Right lung (tissue), 10 donors: ENCODE data around the gene PCF11. TPM values are rescaled to one million over a fixed set of nuclear protein-coding genes. Genes with fewer than 3 reads are reported as not detected.
"Not testable (repeated sequence)": the region's sequence is repeated elsewhere in the genome, so short reads cannot be mapped to it uniquely, and the experiment has no call there.

Source experiments
- DNase-seq, 2 donors: peaks; one replicate each; pipeline ENCODE4 v3.0.0-alpha.2; 2013
- long read RNA-seq, 8 donors: transcript quantifications; one replicate each; lab custom pipeline, GENCODE V29; 2026
- polyA plus RNA-seq, 5 donors: library from polyadenylated mRNA; unstranded; fragments of 120-200 nt; gene quantifications; one replicate each; pipeline versions ENCODE4 v1.2.1 to v1.2.3, GENCODE V29; 2013; ENCODE audit warnings: inconsistent platforms in 1 of 5, low replicate concordance in 1 of 5; ENCODE audit not compliant: insufficient read length in 5 of 5, insufficient read depth in 1 of 5

Gene PCF11
- polyA plus RNA-seq: 10 to 100 TPM; 61.6 to 91.5 (median 82.2) TPM
- long read RNA-seq, donor 1, transcript PCF11-207 (1 exons, 1,720 nt): major isoform, 32 of 40 reads
- long read RNA-seq, donor 1, partial matches to known transcripts: 8 of 40 reads
- long read RNA-seq, donor 1, other reads (novel, unspliced or antisense): 0 of 40 reads
- long read RNA-seq, donor 2, transcript PCF11-207 (1 exons, 1,720 nt): major isoform, 6 of 8 reads
- long read RNA-seq, donor 2, partial matches to known transcripts: 0 of 8 reads
- long read RNA-seq, donor 2, other reads (novel, unspliced or antisense): 0 of 8 reads
- long read RNA-seq, donor 3, transcript PCF11-207 (1 exons, 1,720 nt): major isoform, 15 of 21 reads
- long read RNA-seq, donor 3, partial matches to known transcripts: 6 of 21 reads
- long read RNA-seq, donor 3, other reads (novel, unspliced or antisense): 0 of 21 reads
- long read RNA-seq, donor 4, transcript PCF11-207 (1 exons, 1,720 nt): major isoform, 11 of 11 reads
- long read RNA-seq, donor 4, partial matches to known transcripts: 0 of 11 reads
- long read RNA-seq, donor 4, other reads (novel, unspliced or antisense): 0 of 11 reads
- long read RNA-seq, donor 5, transcript PCF11-207 (1 exons, 1,720 nt): major isoform, 23 of 41 reads
- long read RNA-seq, donor 5, partial matches to known transcripts: 18 of 41 reads
- long read RNA-seq, donor 5, other reads (novel, unspliced or antisense): 0 of 41 reads
- long read RNA-seq, donor 6, full-length matches to known transcripts: 9 of 20 reads
- long read RNA-seq, donor 6, partial matches to known transcripts: 11 of 20 reads
- long read RNA-seq, donor 6, other reads (novel, unspliced or antisense): 0 of 20 reads
- long read RNA-seq, donor 7, full-length matches to known transcripts: 10 of 10 reads
- long read RNA-seq, donor 7, partial matches to known transcripts: 0 of 10 reads
- long read RNA-seq, donor 7, other reads (novel, unspliced or antisense): 0 of 10 reads
- long read RNA-seq, donor 8, partial matches to known transcripts: 0 of 4 reads
- long read RNA-seq, donor 8, other reads (novel, unspliced or antisense): 0 of 4 reads

- no peak for DNase-seq
Measured at GRCh38 chr11:83156996-83157593, at the start of gene PCF11. Gene PCF11, plus strand, starts transcription at chr11:83157131. Its CDS starts 309 bp downstream, at chr11:83157440.

DNA sequence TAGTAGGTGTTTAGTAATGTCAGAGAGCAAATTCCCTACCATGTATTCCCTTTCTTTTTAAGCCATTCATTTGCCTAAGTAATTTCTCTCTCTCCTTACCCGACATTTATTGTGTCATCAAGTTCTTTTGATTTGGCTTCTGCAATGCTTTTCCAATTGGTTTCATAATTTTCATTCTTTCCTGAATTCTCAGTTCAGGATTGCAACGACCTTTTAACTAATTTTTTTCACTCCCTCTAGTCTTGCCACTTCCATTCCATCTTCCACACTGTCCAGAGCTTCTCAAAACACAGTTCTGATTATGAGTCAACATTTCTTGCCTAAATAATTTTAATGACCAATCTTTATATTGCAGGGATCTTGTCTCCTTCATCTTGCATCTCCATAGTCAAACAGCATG lies 44.0 kb upstream of the PCF11 start:
- no peak for DNase-seq

DNA sequence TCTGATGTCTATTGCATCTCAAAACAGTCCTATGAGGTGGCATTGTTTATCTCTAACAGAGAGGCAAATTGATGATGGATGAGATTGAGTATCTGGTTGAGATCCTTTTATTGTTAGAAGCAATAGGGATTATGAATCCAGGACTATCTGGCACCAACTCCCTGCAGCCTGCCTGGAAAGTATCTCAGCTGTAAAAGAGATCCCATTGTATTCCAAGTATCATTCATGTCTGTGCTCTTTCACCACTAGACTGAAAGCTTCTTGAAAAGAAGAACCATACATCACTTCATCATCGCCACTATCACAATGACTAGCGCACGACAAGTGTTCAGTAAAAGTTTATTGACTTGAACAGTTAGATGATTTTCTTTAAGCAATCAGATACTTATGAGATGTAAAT lies 41.9 kb upstream of the PCF11 start:
- DNase-seq: no peak

GRCh38 chr11:83115551-83115950 lies 41.4 kb upstream of the PCF11 start:
- no peak for DNase-seq

DNA sequence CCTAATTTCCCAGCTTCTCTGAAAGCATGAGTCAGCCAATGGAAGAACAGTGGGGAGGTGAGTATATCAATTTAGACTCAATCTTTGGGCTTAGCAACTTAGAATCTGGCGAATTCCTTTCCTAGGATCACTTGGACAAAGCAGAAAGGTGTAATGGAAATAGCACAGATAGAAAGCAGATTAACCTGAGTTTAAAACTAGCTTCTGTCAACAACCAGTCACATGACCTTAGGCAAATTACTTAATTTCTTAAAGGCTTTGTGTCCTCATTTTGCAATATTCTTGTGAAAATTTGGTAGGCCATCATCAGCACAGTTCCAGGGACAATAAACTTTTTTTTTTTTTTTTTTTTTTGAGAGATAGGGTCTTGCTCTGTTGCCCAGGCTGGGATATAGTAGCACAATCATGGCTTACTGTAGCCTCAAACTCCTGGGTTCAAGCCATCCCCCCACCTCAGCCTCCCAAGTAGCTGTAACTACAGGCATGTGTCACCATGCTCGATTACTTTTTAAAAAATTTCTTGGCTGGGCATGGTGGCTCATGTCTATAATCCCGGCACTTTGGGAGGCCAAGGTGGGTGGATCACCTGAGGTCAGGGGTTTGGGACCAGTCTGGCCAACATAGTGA lies 40.8 kb upstream of the PCF11 start:
- no peak for DNase-seq

DNA sequence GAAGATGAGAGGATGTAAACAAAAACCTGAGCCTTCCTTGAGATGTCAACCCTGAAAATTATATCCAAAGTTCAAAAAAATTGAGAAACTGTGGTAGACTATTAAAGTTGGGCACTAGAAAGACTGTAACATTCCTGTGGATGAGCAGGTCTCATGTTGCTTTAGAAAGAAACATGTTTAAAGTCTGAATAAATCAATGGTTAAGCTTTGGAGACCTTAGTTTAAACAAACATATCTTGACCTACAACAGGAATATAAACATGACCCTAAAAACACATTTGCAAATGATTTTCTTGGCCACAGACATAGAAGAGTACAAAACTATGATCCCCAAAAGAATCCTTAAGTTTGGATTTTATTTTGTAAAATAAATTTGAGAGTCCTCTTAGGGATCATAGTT lies 38.1 kb upstream of the PCF11 start:
- no peak for DNase-seq

DNA sequence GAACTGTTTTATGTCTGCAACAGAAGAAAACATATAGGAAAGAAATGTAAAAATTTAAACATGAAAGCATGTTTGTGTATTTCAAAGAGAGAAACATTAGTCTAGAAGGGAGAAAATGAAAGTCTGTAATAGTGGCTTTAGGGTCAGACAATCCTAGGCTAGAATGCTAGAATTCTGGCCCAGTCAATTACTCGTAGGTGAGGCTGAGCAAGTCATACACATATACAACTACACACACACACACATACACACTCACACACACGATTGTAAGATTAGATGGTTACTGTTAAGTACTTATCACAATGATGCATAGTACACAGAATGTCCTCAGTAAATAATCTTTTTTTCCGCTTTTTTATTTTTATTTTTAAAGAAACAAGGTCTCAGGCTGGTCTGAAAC lies 37.7 kb upstream of the PCF11 start:
- no peak for DNase-seq

GRCh38 chr11:83120327-83120726 lies 36.6 kb upstream of the PCF11 start:
- DNase-seq: no peak

DNA sequence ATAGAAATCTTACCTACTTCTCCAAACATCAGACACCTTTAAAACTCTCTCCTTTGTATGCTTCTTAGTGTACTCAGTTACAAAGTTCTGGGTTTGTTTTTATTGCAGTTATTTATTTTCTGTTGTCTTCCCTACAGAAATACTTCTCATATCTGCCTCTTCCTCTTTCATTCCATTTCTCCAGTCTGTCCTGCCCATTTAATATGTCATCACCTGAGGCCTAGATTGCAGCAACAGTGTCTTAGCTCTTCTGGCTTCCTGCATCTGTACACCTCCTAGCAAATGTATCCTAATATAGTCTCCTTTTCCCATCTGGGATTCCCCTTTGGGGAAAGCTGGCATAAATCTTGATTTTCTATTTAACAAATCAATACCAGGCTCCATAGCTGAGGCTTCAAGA lies 34.9 kb upstream of the PCF11 start:
- no peak for DNase-seq

- no peak for DNase-seq
Measured at GRCh38 chr11:83122766-83123165, 34.2 kb upstream of the PCF11 start.

- DNase-seq: no peak
Measured at GRCh38 chr11:83124636-83125424, 32.1 kb upstream of the PCF11 start.

DNA sequence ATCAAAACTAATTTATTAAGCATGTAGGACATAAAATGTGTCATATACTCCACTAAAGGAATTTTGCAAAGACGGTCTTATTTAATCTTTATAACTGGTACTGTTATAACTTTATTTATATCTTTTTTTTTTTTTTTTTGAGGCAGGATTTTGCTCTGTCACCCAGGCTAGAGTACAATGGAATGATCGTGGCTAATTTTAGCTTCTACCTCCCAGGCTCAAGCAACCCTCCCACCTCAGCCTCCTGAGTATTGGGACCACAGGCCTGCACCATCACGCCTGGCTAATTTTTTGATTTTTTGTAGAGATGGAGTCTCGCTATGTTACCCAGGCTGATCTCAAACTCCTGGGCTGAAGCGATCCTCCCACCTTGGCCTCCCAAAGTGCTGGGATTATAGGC lies 31.4 kb upstream of the PCF11 start:
- DNase-seq: no peak

DNA sequence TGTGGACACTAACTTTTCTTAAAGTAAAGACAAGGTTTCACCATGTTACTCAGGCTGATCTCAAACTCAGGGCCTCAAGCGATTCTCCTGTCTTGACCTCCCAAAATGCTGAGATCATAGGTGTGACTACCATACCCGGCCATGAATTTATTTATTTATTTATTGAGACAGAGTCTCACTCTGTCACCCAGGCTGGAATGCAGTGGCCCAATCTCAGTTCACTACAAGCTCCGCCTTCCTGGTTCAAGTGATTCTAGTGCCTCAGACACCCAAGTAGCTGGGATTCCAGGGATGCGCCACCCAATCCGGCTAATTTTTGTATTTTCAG lies 29.7 kb upstream of the PCF11 start:
- no peak for DNase-seq

DNA sequence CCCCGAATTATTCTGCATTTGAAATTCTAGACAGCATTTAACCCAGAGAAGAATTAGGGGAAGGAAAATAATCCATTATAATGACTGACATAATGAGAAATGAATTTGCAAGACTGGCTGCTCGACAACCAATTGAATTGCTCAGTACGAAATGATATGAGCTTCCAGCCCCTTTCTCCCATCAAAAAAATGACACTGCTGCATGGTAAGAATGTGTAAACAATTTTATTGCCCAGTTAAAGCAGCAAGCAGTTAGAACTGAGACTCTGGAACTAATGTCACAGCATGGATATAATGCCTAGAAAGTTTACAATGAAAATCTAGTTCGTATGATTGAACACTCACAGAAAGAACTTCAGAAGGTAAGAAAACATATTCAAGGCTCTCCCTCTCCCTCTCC lies 24.7 kb upstream of the PCF11 start:
- no peak for DNase-seq

DNA sequence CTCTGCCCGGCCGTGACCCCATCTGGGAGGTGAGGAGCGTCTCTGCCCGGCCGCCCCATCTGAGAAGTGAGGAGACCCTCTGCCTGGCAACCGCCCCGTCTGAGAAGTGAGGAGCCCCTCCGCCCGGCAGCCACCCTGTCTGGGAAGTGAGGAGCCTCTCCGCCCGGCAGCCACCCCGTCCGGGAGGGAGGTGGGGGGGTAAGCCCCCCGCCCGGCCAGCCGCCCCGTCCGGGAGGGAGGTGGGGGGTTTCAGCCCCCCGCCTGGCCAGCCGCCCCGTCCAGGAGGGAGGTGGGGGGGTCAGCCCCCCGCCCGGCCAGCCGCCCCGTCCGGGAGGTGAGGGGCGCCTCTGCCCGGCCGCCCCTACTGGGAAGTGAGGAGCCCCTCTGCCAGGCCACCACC lies 23.7 kb upstream of the PCF11 start:
- not testable (repeated sequence) for DNase-seq

GRCh38 chr11:83139310-83139709 lies 17.6 kb upstream of the PCF11 start:
- DNase-seq: no peak

GRCh38 chr11:83140691-83141455 lies 16.1 kb upstream of the PCF11 start:
- no peak for DNase-seq

DNA sequence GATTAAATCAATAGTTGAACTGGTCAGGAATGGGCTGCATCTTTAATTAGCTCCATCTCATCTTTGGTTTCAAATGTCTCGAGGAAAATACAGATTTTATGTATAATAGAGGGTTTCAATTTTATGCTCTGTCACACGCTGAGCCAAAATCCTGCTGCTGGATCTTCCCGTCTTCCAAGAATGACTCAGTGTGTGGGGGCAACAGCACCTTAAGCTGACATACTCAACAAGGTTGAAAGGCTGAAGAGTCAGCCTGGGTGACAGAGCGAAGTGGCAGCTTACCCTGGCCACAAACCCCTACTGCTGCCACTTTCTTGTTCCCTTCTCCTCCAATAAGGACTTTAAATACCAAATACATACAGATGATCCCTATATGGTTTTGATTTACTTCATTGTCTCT lies 9.0 kb upstream of the PCF11 start:
- DNase-seq: no peak

GRCh38 chr11:83150450-83150849 lies 6.5 kb upstream of the PCF11 start:
- no peak for DNase-seq
